ENCODE measurements around the gene AZU1.

Gene AZU1

DNA sequence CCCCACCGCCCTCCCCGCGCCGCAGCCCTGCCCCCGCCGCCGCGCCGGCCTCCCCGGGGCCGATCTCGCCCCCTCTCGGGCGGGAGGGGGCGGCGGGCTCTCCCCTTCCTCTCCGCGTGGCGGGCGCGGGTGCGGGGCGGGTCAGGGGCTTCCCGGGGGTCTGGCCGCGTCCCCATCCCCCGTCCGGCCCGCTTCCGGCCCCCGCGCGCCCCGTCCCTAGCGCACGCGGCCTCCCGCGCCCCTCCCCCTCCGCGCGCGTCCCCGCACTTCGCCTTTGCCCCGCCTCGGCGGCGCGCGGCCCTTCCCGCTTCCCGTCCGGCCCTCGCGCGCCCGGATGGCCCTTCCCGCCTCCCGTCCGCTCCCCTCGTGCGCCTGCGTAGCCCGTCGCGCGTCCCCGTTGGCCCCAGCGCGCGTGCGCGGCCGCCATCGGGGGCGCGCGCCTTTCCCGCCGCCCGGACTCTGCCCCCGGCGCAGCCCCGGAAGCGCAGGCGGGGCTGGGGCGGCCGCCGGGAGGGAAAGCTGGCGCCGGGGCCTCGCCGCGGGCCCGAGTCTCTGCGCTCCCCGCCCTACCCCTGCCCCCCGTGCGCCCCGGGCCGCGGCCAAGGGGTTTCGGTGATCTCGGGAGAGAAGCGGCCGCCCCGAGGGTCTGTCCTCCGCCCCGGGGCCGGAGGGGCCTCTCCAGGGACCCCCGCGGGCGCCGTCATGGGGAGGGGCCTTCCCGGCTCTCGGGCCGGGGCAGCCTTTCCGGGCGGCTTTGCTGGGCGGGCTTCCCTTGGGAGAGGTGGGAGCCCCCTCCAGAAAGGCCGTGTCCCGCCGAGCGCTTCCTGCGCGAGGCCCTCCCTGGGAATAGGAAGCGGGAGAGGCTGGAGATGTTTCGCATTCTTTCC is 29.9 kb upstream of the AZU1 start:
- peak; percentile 38 for DNase-seq

- no peak for DNase-seq
Observed at GRCh38 chr19:798415-799075, 29.1 kb upstream of the AZU1 start.

- no peak for DNase-seq
Observed at GRCh38 chr19:799076-799881, 28.4 kb upstream of the AZU1 start.

- no peak for DNase-seq
Observed at GRCh38 chr19:800360-801029, 27.1 kb upstream of the AZU1 start.

GRCh38 chr19:801030-801860 is 26.4 kb upstream of the AZU1 start:
- no peak for DNase-seq

- no peak for DNase-seq
Observed at GRCh38 chr19:801861-802497, 25.7 kb upstream of the AZU1 start.

GRCh38 chr19:802498-803098 is 25.0 kb upstream of the AZU1 start:
- no peak for DNase-seq

- no peak for DNase-seq
Observed at GRCh38 chr19:803099-803561, 24.5 kb upstream of the AZU1 start.

GRCh38 chr19:803686-804418 is 23.8 kb upstream of the AZU1 start:
- no peak for DNase-seq

GRCh38 chr19:804419-805165 is 23.0 kb upstream of the AZU1 start:
- DNase-seq, result no peak

DNA sequence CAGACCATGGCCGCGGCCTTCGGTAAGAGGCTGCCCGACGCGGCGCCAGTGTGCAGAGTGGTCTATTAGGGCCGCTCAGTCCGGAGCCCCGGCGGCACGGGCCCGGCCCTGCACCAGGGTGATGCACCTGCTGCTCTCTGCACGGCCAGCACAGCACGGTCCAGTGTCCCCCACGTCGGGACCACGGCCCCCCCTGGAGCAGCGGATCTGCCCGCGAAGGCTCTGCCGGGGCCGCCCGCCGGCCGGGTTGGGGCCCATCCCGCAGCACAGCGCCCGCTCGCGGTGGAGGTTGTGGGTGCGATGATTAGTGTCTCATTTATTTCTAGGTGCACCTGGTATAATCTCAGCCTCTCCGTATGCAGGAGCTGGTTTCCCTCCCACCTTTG is 22.5 kb upstream of the AZU1 start:
- no peak for DNase-seq

- no peak for DNase-seq
Observed at GRCh38 chr19:805600-806550, 21.8 kb upstream of the AZU1 start.

DNA sequence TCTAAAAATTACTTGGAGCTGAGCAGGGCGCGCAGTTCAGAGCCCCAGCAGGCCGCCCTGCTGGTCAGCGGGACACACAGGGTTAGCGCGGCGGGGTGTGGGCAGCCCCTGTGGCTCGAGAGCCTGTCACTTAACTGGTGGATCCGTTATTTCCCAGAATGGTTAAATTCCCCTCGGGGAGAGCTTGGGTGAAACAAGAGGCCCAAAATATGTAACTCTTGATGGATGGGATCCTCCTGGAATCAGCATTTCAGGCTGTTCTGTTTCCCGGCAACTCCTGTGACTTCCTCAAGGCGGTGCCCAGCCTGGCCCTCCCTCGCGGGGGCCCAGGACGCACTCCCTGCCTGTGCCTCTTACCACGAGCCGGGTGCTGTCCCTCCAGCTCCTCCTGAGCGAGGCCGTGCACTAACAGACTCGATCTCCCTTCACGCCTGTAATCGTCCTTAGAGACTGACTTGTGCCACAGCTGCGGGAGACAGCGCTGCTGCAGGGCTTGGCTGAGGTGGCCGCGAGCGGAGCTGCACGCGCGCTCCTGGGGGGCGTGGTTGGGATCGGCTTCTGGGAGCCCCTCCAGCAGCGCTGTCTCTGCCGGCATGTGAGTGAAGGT is 20.7 kb upstream of the AZU1 start:
- DNase-seq, result no peak

DNA sequence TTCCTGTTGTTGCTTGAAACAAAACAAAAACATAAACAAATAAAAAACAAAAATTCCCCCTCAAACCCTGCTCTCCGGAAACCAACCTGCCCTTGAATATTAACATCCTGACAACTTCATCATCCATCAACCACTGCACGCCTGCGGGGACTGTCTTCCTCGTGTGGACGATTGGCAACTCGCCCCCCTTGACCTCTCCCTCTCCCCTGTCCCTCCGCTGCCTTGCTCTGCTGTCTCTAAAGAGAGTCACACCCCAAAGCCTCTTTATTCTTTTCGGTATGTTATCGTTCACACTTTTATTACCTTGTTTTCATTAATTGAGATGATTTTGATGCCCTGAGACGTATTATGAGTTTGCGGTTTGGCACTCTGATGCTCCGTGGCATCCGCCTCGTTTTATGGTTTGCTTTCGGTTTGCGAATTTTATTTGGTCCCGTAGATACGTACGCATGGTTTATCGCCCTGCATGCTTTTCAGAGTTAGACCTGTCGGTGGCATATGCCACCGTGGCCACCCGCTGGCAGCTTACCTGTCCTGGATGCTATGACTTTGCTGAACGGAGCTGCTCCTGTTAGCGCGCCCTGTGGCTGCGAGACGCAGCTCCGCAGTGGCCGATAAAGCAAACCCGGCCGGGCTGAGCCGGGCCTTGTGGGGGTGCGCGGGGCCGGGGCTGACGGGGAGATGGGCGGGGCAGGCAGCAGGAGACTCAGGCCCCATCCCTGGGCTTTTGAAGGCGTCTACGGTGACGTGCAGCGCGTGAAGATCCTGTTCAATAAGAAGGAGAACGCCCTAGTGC is 19.8 kb upstream of the AZU1 start:
- DNase-seq, result no peak

GRCh38 chr19:808423-808775 is 19.2 kb upstream of the AZU1 start:
- DNase-seq, result no peak

GRCh38 chr19:810077-810855 is 17.4 kb upstream of the AZU1 start:
- DNase-seq, result no peak
